Measurements from ENCODE around the gene STK24. TPM values are rescaled to one million over a fixed set of nuclear protein-coding genes. Genes with fewer than 3 reads are reported as not detected.

The STK24 gene
- polyA plus RNA-seq, 5 donors, result 66.5 to 85.4 (median 72.7) TPM

- no peak for DNase-seq
Observed at GRCh38 chr13:98411617-98412265, 165.2 kb downstream of the STK24 start.

DNA sequence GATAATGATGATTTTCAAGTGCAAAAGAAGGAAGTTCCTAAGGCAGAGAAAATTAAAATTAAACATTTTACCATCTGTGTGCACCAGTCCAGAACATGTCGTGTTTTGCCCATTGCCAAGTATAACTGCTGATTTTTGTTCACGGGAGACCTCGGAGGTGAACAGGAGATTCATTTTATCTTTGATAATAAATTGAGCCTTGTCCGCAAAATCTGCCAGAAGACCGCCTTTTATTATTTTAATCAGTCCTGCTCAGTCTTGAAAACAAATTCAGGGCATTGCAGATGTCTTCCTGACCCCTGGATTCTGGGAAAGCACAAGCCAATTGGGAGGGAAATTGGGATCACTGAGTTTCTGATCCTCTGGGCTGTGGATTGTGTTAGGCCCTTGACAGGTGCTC, 165.9 kb downstream of the STK24 start:
- DNase-seq, result no peak

- no peak for DNase-seq
Observed at GRCh38 chr13:98410612-98411011, 166.3 kb downstream of the STK24 start.

DNA sequence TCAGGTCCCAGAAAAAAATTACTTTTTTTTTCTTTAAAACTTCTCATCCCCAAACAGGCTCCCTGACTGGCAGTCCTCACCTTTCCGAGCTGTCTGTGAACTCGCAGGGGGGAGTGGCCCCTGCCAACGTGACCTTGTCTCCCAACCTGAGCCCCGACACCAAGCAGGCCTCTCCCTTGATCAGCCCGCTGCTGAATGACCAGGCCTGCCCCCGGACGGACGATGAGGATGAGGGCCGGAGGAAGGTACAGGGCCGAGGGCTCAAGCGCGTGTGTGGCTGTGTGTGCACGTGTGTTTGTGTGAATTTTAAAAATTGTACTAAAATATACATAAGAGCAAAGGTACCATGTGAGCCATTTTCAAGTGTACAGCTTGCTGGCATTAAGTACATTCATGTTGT, 167.6 kb downstream of the STK24 start:
- no peak for DNase-seq

DNA sequence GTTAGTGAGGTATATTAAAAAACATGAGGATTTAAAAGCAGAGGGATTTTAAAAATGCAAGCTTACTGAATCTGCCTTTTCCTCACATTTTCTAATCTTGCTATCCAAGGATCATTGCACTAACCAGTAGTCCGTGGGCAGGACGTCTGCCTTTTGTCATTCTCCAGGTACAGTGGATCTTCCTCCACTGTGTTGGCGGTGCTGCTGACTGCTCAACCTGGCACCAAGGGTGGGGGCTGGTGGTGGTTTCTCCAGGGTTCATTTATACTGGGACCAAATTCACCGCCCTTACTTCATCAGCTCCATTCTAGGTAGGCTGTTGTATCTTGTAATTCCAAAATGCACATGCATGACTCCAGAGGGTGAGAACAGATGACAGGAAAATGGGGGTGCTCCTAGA, 169.3 kb downstream of the STK24 start:
- no peak for DNase-seq

GRCh38 chr13:98406971-98407370, 169.9 kb downstream of the STK24 start:
- no peak for DNase-seq

DNA sequence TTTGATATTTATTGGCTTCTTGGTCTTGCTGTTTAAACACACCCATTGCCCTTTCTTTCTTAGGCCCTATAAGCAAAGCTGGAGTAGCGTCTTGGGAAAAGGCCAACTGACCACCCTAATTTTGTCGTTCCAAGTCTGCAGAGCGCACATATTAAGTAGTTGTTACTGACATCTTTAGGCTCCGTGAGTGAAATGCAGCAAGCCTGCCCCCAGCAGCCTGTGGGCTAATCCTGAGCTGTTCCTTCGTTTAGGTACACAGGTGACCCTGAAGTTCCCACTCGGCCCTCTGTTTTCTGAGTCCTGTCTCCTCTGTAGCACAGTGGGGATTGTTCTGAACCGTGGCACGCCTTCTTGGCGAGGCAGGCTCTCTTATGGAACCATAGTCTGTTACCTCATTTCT, 170.5 kb downstream of the STK24 start:
- DNase-seq, result no peak

DNA sequence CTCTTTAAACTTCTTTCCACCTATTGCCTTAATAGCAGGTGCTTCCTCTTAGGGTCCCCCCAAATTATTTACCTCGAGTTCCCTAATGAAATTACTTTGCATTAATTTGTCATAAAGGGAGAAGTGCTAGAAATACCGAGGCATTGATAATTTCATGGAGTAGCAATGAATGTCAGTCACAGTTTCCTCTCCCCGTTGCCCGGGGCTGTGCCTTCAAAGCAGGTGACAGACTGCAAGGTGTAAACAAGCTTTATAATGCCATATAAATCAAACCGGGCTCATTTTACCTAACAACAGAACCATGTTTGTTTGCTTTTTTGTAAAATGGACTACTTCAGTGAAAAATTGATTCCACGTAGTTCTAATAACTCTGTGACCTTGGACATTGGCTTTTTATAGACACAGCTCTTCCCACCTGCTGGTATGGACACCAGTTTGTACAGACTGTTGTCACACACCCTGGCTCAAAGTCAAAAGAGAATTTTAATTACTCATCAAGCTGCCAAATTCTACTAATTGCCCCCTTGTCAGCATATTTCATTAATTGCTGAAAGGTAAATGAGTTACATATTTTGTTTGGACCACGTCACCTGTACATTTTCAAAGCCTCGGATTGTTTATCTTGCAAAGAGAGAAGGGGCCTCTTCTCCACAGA, 171.1 kb downstream of the STK24 start:
- no peak for DNase-seq

- no peak for DNase-seq
Observed at GRCh38 chr13:98405107-98405571, 171.8 kb downstream of the STK24 start.

DNA sequence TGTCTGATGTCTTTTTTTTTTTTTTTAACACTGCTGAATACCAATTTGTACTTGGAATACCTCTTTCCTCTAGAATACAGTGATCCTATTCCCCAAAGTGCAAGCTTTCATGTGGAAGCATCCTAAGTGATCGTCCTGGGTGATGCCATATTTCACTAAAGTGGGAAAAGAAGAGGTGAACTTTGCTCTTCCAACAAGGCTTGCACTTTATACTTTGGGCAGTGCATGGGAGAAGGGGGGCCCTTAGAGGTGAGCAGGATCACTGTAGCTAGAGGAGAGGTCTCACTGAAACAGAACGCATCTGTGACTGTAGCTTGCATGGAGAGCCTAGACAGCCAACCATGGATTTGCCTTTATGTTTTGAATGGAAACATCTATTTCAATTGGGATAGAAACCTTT, 173.8 kb downstream of the STK24 start:
- DNase-seq, result no peak

DNA sequence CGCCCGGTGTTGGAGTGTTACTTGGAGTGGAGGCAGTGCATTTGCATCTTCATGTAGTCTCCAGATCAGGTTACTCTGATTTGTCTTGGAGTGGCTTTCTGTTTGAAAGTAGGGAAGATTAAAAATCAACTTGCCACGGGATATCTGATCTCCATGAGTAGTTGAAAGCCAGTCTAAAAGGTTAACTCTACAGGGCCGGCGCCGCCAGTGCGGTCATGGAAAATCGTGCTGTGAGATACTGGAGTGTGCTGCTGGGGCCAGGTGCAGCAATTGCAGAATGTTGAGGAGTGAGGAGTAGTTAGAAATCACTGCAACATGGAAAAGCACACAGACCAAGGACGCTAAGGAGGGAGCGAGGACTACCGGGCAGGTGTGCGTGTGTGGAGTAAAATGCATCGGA, 175.0 kb downstream of the STK24 start:
- DNase-seq, result no peak

- DNase-seq, result no peak
Observed at GRCh38 chr13:98399756-98400155, 177.2 kb downstream of the STK24 start.

DNA sequence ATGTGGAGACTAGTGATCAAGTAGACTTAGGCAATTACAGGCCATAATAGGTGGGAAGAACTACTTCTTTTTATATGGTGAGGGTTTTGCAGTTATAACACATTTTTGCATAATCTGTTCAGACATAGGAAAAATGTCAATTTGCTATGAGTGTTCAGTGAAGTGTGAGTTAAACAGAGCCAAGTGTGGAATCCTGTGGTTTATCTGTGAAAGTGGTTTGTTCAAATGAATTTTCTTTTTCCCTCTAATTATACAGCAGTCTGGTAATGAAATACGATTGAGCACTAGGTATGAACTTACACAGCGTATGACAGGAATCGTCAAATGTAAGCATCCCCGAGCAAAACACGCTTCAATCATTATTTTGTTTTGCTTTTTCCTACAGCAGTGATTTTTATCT, 178.3 kb downstream of the STK24 start:
- DNase-seq, result no peak

- DNase-seq, result no peak
Observed at GRCh38 chr13:98397861-98398260, 179.0 kb downstream of the STK24 start.

- no peak for DNase-seq
Observed at GRCh38 chr13:98397221-98397620, 179.7 kb downstream of the STK24 start.

DNA sequence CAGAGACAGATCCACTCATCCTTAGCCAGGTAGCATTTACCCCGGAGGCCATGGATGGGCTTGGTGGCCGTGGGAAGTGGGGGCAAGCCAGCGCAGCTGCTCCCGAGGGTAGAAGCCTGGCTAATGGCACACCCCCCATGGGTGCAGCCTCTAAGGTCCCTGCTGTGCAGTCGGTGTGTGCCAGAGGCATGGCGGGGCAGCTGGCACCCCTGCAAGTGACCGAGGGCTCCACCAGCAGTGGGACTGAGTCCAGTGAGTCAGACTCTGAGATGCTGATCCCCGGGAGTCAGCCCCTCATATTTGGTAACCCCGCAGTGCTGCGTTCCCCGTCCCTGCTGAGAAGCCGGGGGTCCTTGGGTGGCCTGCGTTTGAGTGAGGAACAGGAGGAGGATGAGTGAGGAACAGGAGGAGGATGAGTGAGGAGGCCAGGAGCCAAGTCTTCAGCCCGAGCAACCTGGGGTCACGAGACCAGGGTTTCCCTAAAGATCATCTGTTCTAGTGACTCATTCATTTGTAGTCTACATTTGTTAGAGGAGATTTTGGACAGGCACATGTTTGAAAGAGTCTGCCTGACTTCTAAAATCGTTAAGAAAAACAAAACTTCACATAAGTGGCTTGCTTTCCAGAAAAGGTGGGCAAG, 180.7 kb downstream of the STK24 start:
- no peak for DNase-seq

Other genes starting within 250 kb of the STK24 start
- gene SLC15A1, start 175.6 kb upstream of the STK24 start, polyA plus RNA-seq (ENCODE audit: insufficient read depth in 1 of 5, insufficient read length in 5 of 5, low replicate concordance in 1 of 5), result under 1 TPM; 0.53 to 0.99 (median 0.64) TPM

Measured in right lung (tissue), 5 donors.